HepG2 (cell line): ENCODE measurements around the gene DOCK4. TPM values are rescaled to one million over a fixed set of nuclear protein-coding genes. Genes with fewer than 3 reads are reported as not detected.

Experiments
- ATAD3A ChIP-seq: sonication (generic); formaldehyde crosslinking; IDR thresholded peaks from 2 replicates; pipeline ENCODE4 v1.4.0; 2020; ENCODE audit warnings: missing genetic modification reagents
- BHLHE40 ChIP-seq: IDR thresholded peaks from 2 replicates; pipeline ENCODE4 v1.6.1; 2011; ENCODE audit warnings: low read length, improper control_type of control experiment
- CCAR2 ChIP-seq: fragments of 200-400 bp; formaldehyde crosslinking; optimal IDR thresholded peaks from 2 replicates; pipeline ENCODE3; 2018; ENCODE audit warnings: low read depth, mild to moderate bottlenecking, low read length, moderate library complexity
- FOXC1 ChIP-seq: sonication (generic); formaldehyde crosslinking; IDR thresholded peaks from 2 replicates; pipeline ENCODE4 v1.8.0; 2022; ENCODE audit warnings: mild to moderate bottlenecking, missing genetic modification reagents, borderline replicate concordance
- HES4 ChIP-seq: sonication (generic); formaldehyde crosslinking; IDR thresholded peaks from 2 replicates; pipeline ENCODE4 v1.9.0; 2021; ENCODE audit warnings: mild to moderate bottlenecking, missing genetic modification reagents, borderline replicate concordance
- KLF16 ChIP-seq, 2 experiments: sonication (generic) in 1 of 2; formaldehyde crosslinking in 1 of 2; IDR thresholded peaks; 2 replicates each; pipeline versions ENCODE4 v1.6.1 to v1.8.0; 2016 to 2023; ENCODE audit warnings: missing genetic modification reagents in 2 of 2, missing compliant biosample characterization in 1 of 2
- LCORL ChIP-seq, 2 experiments: fragments of 450-650 bp in 1 of 2; sonication (generic) in 1 of 2; formaldehyde crosslinking in 1 of 2; IDR thresholded peaks; 2 replicates each; pipeline versions ENCODE4 v1.5.0 to v1.6.1; 2017 to 2020; ENCODE audit warnings: antibody characterized with exemption in 1 of 2, missing genetic modification reagents in 1 of 2
- MAFG ChIP-seq: sonication (generic); formaldehyde crosslinking; IDR thresholded peaks from 2 replicates; pipeline ENCODE4 v1.5.1; 2020; ENCODE audit warnings: mild to moderate bottlenecking, missing genetic modification reagents
- MAFK ChIP-seq, 2 experiments: IDR thresholded peaks in 1 of 2; conservative IDR thresholded peaks in 1 of 2; 2 replicates each; pipeline ENCODE4 v1.6.1; 2011; ENCODE audit warnings: improper control_type of control experiment in 2 of 2, low read length in 2 of 2
- POLR2G ChIP-seq: fragments of 200-400 bp; formaldehyde crosslinking; IDR thresholded peaks from 2 replicates; pipeline ENCODE4 v1.6.1; 2018; ENCODE audit warnings: mild to moderate bottlenecking, low read depth, low read length, moderate library complexity
- PRDM15 ChIP-seq: sonication (generic); formaldehyde crosslinking; IDR thresholded peaks from 2 replicates; pipeline ENCODE4 v1.4.0; 2020; ENCODE audit warnings: missing genetic modification reagents
- TFE3 ChIP-seq: IDR thresholded peaks from 2 replicates; pipeline ENCODE4 v1.6.1; 2016
- ZBTB21 ChIP-seq: sonication (generic); formaldehyde crosslinking; IDR thresholded peaks from 2 replicates; pipeline ENCODE4 v1.4.0; 2020; ENCODE audit warnings: missing genetic modification reagents
- ZC3H4 ChIP-seq: sonication (generic); formaldehyde crosslinking; IDR thresholded peaks from 2 replicates; pipeline ENCODE4 v1.4.0; 2020; ENCODE audit warnings: missing genetic modification reagents, borderline replicate concordance
- ZMYM3 ChIP-seq: sonication (generic); formaldehyde crosslinking; IDR thresholded peaks from 2 replicates; pipeline ENCODE4 v1.5.1; 2020; ENCODE audit warnings: mild to moderate bottlenecking, missing genetic modification reagents
- ZNF10 ChIP-seq: sonication (generic); formaldehyde crosslinking; IDR thresholded peaks from 2 replicates; pipeline ENCODE4 v1.4.0; 2020; ENCODE audit warnings: mild to moderate bottlenecking, low read depth, missing genetic modification reagents, borderline replicate concordance
- ZNF101 ChIP-seq: sonication (generic); formaldehyde crosslinking; IDR thresholded peaks from 2 replicates; pipeline ENCODE4 v1.4.0; 2020; ENCODE audit warnings: mild to moderate bottlenecking, low read depth, missing genetic modification reagents, borderline replicate concordance
- ZNF264 ChIP-seq: sonication (generic); formaldehyde crosslinking; IDR thresholded peaks from 2 replicates; pipeline ENCODE4 v1.4.0; 2020; ENCODE audit warnings: missing genetic modification reagents
- ZNF274 ChIP-seq: sonication (generic); formaldehyde crosslinking; IDR thresholded peaks from 2 replicates; pipeline ENCODE4 v1.5.1; 2020; ENCODE audit warnings: mild to moderate bottlenecking, missing genetic modification reagents
- ZNF275 ChIP-seq: sonication (generic); formaldehyde crosslinking; IDR thresholded peaks from 2 replicates; pipeline ENCODE4 v1.8.0; 2022; ENCODE audit warnings: missing genetic modification reagents, mild to moderate bottlenecking, inconsistent platforms, borderline replicate concordance
- ZNF549 ChIP-seq: sonication (generic); formaldehyde crosslinking; IDR thresholded peaks from 2 replicates; pipeline ENCODE4 v1.5.0; 2020; ENCODE audit warnings: missing genetic modification reagents
- ZNF576 ChIP-seq: sonication (generic); formaldehyde crosslinking; IDR thresholded peaks from 2 replicates; pipeline ENCODE4 v1.4.0; 2020; ENCODE audit warnings: mild to moderate bottlenecking, missing genetic modification reagents
- ZNF878 ChIP-seq: sonication (generic); formaldehyde crosslinking; IDR thresholded peaks from 2 replicates; pipeline ENCODE4 v1.8.1; 2023; ENCODE audit warnings: mild to moderate bottlenecking, missing genetic modification reagents, moderate library complexity
- polyA plus RNA-seq, 8 experiments: library from polyadenylated mRNA; depleted of rRNA in 3 of 8; stranded (reverse) in 7 of 8; unstranded in 1 of 8; fragments of >200 nt; fragmentation: Illumina TruSeq in 4 of 8; extraction: Trizol in 4 of 8; gene quantifications; 2 replicates each; pipeline versions ENCODE4 v1.2.1 to v1.2.3, GENCODE V29; 2011 to 2016; ENCODE audit warnings: low read depth in 4 of 8, missing spikeins in 1 of 8, mixed read lengths in 1 of 8; ENCODE audit not compliant: insufficient read depth in 1 of 8
- total RNA-seq, 5 experiments: library from RNA; depleted of rRNA; stranded (reverse); fragments of >200 nt; fragmentation: Illumina TruSeq; extraction: Trizol; gene quantifications; 2 replicates each; pipeline ENCODE4 v1.2.3, GENCODE V29; 2016; ENCODE audit warnings: low read depth in 1 of 5

The DOCK4 gene
- total and polyA plus RNA-seq, 2 of the 13 experiments (the other 11 are each of a cell fraction or from before 2014, with no cell fraction given): 13.5 to 17.4 TPM

- TF ChIP-seq MAFK (conservative IDR thresholded peaks at IDR 0.05 in 1 of 2, IDR thresholded peaks at IDR 0.05 in 1 of 2; ENCODE audit: low read length in 2 of 2): peak; percentile 29 to 39; a peak in 3 of 4 replicates
- TF ChIP-seq HES4 (CRISPR knock-in tag): no peak
- no peak for TF ChIP-seq ZNF878 (CRISPR knock-in tag)
- no peak for TF ChIP-seq CCAR2
- no peak for TF ChIP-seq ZBTB21
- no peak for TF ChIP-seq FOXC1 (CRISPR knock-in tag)
- no peak for TF ChIP-seq POLR2G
- no peak for TF ChIP-seq PRDM15
- TF ChIP-seq ZNF576 (CRISPR knock-in tag): no peak
- TF ChIP-seq ZNF10: no peak
- no peak for TF ChIP-seq ZNF275 (CRISPR knock-in tag)
- no peak for TF ChIP-seq ZMYM3 (CRISPR knock-in tag)
- no peak for TF ChIP-seq ATAD3A
- no peak for TF ChIP-seq TFE3 (CRISPR knock-in tag)
- no peak for TF ChIP-seq ZC3H4
- no peak for TF ChIP-seq BHLHE40
- TF ChIP-seq ZNF264 (CRISPR knock-in tag): no peak
- no peak for TF ChIP-seq ZNF549 (CRISPR knock-in tag)
- no peak for TF ChIP-seq KLF16 (CRISPR knock-in tag; IDR thresholded peaks at IDR 0.05)
- no peak for TF ChIP-seq ZNF274 (CRISPR knock-in tag)
- TF ChIP-seq MAFG: no peak
- no peak for TF ChIP-seq ZNF101
- TF ChIP-seq LCORL (IDR thresholded peaks at IDR 0.05): no peak
- TF ChIP-seq LCORL (CRISPR knock-in tag; IDR thresholded peaks at IDR 0.05): no peak
Measured at GRCh38 chr7:112001091-112001826, 204.9 kb downstream of the DOCK4 start (continued).
